Choroid plexus epithelial cell (primary cell): ENCODE results near the gene ROR2.

Source experiments
- DNase-seq: peaks from one replicate; pipeline ENCODE4 v3.0.0-alpha.2; 2010; ENCODE audit warnings: low read depth
- H3K4me3 ChIP-seq: 2 replicates; pipeline ENCODE4 v1.5.1; 2011; ENCODE audit warnings: low read depth, mild to moderate bottlenecking, control low read depth, low read length, moderate library complexity
- CTCF ChIP-seq: conservative IDR thresholded peaks from 2 replicates; pipeline ENCODE4 v1.5.1; 2011; ENCODE audit warnings: low read depth, mild to moderate bottlenecking, control low read depth, inconsistent platforms, low read length, moderate library complexity

The ROR2 gene

DNA sequence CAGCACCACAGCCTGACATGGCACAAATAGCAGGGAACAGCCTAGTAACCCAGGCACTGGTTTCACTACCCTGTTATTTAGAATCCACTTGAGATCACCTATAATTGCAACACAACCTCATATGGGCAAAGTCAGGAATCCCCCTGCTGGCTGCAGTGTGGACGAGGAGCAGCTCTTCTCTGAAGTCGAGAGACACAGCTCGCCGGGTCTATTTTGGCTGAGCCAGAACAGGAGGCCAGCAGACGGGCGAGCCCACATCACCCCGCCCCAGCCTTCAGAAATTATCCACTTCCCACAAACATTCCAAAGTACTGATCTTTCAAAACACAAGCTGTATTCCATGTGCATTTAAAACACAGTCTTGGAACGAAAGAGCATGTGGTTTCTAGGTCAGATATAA is 179.0 kb downstream of the ROR2 start:
- peak; percentile 97 for DNase-seq
- TF ChIP-seq CTCF = peak; percentile 70
- no peak overlapping the region for H3K4me3 ChIP-seq

DNA sequence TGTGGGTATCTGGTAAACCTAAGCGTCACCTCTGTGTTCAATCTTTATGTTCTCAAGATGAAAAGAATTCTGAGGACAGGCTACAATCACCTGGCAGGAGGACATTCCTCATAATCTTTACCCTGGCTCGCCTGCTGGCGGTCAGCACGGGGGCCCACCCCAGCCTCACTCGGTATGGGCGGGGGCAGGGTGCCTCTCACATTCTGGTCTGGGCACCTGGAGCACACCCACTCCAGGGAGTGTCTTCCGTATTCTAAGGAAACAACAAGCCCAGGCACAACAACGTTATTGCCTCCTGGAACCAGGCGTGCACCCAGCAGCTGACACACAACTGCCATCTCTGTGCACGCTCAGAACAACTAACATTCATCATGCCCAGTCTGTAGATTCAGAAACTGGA is 179.8 kb downstream of the ROR2 start:
- no peak overlapping the region for H3K4me3 ChIP-seq
- no peak for TF ChIP-seq CTCF
- DNase-seq = no peak

DNA sequence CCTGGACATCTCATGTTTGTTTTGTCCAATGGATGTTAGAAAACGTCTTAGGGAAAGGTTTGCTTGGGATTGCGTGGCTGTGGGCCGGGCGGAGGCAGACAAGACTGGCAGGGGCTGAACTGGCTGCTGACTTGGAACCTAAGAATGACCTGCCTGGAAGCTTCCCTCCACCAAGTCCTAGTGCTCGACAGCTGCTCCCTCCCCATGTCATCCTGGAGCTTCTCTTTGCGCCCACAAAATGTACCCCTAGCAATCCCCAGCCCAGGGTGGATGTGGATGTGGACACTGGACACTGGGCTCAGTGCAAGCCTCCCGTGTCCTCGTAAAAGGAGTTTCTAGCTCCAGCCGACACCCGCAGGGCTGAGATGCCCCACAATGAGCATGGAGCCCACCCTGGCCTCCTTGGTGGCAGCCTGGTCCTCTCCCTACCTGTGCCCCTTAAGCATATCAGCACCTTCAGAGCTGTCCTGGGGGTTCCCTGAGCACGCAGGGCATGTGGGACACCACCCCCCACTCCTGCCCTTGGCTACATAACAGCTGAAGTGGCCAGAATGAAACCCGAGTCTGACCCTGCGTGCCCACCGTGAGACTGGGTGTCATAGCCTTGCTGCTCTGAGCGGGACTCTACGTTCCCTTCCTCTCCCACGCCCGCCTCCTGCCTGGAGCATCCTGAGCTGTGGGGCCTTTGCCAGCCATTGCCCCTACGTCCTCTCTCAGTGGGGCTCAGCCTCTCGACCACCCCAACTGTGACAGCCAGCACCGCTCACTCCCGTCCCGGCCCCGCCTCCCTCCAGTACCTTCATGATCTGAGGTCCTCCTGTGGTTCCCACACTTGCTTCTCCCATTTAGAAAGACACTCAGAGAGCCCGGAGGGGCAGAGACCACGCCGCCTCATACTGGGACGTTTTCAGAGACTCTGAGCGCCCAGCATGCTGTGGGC is 180.8 kb downstream of the ROR2 start:
- no peak for TF ChIP-seq CTCF
- DNase-seq = no peak
- no peak overlapping the region for H3K4me3 ChIP-seq

DNA sequence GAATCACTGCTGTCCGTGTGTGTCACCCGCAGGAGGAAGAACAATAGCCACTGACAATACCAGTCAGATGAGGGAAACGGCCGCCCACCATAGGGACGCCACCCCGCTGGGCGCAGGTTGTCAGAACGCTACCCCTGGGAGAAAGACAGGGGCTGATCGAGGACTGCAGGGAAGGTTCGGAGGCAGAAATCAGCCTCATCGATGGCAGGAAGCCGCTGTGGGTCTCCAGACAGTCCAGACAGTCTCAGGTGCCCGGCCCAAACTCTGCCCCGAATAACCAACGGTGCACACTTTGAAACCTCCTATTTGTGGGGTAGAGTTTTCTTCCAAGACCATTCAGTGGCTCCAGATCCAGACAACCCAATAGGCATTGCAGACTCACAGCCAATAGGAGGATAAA is 181.5 kb downstream of the ROR2 start:
- TF ChIP-seq CTCF = no peak
- DNase-seq = no peak
- no peak overlapping the region for H3K4me3 ChIP-seq

DNA sequence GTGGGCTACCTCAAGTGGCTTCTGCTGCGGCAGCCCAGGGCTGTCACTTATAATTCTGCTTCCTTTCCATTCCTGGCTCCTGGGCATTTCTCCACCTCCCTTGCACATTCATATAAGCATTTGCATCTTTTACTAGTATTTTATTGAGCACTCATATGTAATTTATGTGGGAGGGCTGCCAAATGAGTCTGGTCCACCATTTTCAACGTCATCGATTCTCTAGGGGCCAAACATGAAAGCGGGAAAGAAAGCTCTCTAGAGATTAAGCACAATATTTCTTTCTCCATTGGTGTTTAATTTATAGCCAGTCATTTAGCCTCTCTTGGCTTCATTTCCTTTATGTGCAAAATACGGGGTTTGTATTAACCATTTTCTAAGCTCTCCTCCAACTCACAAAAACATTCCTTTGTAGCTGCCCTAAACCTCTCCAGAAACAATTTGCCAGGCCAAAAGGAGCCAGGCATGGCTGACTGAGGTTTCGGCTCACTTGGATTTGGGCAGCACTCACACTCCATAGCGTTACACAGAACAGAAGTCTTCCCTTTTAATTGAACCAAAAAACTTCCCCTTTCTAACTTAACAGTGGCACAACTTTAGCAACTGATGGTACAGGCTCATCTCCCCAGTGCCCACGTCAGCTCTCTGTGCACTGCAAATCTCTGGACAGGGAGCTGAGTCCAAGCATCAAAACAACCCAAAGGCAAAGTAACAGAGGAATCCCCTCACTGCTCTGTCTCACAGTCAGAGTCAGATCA is 183.5 kb downstream of the ROR2 start:
- no peak for TF ChIP-seq CTCF
- DNase-seq = no peak

GRCh38 chr9:91765296-91765695 is 184.7 kb downstream of the ROR2 start:
- no peak overlapping the region for H3K4me3 ChIP-seq
- TF ChIP-seq CTCF = no peak
- DNase-seq = no peak

More for the DNA sequence above, 183.5 kb downstream of the ROR2 start:
- H3K4me3 ChIP-seq = no peak overlapping the region
